RPMI8226 (cell line): Measurements from ENCODE around the gene WNT16.
"Not testable (repeated sequence)": the region's sequence is repeated elsewhere in the genome, so short reads cannot be mapped to it uniquely, and the experiment has no call there.

ENCODE experiments used
- DNase-seq: peaks from one replicate; pipeline ENCODE4 v3.0.0-alpha.2; 2015

Gene WNT16

DNA sequence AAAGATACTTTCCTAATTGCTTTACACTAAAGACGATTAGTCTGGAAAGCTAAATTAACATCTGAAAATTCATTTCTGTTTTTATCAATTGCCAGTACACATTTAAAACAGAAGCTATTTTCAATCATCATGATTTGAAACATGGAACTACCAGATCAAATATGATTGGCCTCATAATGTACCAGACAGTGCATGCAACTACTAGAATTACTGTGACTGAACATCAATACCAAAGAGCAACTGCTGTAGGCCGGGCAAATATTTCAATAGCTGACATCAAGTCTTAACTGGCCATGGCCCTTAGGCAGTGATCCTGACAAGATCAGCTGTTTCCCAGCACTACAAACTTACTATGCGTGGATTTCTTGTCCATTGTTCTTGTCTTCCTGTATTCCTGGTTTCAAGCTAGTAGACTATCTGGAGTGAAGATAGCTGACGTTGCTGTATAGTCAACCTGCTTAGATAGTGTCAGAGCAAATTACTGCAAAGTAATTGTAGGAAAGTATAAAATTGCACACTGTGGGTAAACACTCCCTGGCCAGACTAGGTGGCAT is 21.7 kb upstream of the WNT16 start:
- no peak for DNase-seq

DNA sequence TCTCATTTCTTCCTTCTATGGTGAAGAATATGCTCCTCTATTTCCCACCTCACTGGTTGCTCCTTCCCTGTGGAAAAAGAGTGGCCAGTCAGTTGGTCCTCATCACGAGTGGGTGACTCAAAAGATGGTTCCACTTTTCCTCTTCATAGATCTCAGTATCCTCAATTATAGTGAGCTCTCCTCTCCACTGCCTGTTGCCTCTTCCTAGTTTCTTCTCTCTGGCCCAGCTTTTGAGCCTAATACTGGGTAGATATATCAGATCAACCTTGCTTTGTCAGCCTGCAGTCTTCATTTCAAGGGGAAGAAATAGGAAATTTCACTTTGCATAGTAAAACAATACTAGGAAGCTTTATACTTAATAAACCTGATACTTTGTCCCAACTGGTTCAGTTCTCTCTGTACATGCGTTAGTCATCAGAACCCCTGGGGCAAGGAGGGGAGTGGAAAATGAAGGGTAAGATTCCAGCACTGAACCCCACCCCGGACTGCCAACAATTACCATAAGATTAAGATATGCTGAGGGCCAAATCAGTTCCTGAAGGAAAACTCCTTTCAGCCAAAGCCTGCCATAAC is 15.5 kb upstream of the WNT16 start:
- no peak for DNase-seq

DNA sequence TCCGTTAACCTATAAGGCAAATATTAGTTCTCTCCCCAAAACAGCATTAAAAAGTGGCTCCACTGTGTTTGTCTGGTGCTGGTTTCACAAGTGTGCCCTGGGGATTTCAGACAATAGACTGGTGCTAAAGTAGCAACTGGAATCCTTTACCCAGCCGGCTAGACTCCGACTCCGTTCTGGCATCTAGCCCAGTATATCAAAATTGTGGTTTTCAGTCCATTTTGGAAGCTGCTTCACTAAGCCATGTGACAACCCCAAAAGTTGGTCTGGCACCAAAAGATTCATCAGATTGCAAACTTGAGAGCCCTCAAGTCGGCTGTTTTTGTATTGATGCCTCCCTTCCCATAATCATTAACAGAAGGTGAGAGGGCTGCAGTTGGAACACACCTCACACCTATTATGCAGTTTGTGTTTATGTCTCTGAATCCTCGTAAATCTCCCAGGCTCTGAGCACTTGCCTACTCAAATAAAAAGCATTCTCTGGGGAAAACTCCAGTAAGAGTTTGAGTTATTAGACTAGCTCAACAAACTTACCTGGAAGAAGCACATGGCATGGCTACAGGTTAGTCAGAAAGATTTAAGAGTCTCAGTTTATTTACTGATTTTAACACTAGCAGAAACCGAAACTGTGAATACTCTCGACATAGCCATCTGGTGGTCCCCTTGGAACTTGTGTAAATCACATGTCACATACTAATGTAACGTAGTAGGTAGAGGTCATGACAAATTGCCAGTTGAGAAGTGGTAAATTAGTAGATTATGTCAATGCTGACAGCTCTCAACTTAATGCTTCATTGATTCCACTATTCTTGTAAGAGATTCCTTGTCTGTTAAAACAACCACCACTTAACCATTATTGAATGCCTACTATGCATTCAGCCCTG is 14.8 kb upstream of the WNT16 start:
- peak; percentile 96 for DNase-seq

DNA sequence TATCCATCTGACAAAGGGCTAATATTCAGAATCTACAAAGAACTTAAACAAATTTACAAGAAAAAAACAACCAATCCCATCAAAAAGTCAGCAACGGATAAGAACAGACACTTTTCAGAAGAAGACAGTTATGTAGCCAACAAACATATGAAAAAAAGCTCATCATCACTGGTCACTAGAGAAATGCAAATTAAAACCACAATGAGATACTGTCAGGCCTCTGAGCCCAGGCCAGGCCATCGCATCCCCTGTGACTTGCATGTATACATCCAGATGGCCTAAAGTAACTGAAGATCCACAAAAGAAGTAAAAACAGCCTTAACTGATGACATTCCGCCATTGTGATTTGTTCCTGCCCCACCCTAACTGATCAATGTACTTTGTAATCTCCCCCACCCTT is 13.6 kb upstream of the WNT16 start:
- DNase-seq: not testable (repeated sequence)

DNA sequence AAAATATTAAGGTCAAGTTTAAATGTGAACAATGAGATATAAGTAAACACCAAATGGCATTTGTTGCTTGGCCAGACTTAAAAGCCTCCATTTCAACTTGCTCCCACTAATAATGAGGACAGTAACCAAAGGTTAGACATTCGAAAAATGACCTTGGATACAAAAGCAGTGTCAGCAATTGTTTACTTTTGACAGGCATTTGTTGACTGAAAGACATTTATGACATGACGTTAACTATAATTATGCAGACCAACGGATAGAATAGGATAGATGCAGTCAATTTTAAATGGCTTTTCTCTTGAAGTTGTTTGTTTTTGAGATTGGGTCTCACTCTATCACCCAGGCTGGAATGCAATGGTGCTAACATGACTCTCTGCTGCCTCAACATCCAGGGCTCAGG is 6.3 kb upstream of the WNT16 start:
- no peak for DNase-seq

DNA sequence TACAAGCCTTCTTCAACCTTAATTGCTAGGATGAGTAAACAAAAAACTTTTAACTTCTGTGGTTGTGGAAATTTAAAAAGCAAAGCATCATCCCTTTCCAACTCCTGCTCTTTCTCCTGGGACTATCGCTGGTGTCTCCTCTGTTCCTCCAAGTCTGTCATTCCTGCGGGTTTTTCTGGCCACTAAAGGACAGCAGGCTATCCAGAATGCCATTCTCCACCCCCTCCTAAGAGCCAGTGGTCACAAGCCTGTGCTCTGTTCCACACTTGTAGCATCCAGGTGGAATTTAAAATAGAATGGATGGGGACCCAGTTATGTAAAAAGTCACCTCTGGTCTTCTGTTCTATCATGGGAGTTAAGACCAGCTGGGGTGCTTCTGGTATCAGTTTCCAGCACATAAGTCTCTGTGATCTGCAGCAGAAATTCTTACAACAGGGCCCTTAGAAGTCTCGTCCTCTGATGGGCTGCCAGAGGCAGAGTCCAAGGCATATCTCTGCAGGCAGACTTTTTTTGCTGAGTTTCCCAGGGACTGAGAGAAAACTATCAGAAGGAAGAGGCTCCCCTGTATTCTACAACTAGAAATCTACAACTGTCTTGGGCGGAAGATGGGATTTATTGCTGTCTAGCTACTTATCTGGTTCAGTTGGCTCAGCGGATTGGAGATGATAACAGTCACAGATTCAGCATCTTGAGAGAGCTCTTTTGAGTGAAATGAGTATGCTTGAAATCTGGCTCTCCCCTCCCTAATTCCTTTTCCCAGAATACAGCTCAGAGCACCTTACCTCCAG is 5.1 kb upstream of the WNT16 start:
- no peak for DNase-seq

DNA sequence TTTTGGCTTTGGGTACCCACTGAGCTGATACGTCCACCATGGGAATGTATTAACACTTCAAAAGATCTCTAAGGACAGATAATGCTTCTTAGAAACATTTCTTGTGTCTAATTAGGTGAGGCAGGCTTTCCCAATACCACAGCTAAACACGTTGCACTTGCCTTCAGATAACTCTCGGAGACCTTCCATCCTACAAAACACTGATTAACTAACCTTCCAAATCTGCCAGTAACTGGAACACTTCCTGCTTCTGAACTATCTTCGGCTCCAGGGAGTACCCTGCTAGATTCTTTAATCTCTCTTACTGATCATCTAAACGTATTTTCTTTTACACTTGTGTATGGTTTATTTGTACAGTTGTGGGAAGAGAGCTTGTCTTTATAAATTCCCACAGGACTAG is 1.1 kb upstream of the WNT16 start:
- DNase-seq: no peak

DNA sequence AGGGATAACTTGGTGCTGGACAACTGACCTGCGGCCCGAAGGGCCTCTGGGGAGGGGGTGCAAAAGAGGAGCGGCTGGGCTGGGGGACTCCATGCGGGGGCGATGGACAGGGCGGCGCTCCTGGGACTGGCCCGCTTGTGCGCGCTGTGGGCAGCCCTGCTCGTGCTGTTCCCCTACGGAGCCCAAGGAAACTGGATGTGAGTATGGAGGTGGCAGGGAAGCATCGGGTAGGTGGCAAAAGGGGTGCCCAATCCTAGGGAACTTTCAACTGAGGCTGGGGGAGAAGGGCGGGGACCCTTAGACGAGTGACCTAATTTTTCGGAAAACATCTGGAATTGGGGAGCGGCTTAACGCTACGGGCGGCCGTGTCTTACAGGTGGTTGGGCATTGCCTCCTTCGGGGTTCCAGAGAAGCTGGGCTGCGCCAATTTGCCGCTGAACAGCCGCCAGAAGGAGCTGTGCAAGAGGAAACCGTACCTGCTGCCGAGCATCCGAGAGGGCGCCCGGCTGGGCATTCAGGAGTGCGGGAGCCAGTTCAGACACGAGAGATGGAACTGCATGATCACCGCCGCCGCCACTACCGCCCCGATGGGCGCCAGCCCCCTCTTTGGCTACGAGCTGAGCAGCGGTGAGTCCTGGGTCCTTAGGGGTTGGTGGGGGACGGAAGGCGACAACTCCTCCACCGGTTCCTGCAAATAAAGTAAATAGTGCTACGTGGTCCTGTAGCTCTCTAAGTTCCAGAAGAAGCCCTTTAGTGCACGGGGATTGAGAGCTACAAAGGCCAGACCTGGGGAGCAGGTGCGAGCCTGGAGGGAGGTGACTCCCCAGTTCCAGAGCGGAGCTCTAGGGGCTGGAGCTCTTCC is 622 bp downstream of the WNT16 start:
- DNase-seq: peak; percentile 87

DNA sequence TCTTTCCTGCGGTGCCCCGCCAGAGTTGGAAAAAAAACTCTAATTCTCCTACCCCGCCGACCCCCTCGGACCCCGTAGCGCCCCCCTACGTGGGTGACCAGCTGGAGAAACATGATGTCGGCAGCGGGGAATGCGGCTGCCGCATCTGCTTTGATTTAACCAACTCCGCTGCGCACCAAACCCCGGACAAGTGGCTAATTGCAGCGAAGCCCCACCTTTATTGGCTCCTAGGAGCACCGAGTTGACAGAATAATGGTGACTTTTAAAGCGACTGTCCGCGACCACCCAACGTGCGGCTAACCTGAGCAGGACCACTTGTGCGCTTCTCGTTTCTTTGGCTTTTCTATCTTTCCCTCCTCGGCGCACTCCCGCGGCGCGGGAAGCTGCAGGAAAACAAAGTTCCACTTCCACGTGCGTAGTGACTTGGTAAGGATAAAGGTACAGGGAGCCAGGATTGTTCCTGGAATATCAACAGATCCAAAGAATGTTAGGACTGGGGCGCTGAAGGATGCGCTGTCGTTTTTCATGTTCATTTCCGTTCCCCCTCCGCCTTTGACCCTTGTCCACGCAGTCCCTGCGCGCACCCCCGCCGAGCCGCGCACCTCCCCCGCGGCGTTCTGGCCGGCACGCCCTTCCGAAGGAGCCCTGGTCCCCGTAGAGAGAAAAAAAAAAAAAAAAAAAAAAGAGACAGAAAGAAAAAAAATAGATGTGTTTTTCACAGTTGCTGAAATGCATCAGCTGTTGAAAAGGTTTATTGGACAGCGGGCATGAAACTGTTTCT is 1.4 kb downstream of the WNT16 start:
- peak; percentile 47 for DNase-seq

DNA sequence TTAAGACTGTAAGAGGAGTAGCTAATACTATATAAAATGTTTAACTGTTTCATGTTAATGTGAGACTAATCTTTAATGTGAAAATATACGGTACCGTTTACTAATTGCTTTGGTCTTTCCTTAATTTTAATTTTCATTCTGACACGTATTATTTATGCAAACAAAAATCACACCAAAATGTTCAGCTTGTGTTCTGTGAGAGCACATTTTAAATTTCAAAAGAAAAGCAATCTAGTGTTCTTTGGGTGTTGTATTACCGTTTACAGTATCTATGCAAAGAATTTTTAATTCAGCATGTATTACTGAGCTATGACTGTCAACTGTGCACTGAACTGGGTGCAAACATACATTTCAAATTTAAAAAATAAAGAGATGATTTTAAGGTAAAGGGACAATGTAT is 2.2 kb downstream of the WNT16 start:
- DNase-seq: no peak

DNA sequence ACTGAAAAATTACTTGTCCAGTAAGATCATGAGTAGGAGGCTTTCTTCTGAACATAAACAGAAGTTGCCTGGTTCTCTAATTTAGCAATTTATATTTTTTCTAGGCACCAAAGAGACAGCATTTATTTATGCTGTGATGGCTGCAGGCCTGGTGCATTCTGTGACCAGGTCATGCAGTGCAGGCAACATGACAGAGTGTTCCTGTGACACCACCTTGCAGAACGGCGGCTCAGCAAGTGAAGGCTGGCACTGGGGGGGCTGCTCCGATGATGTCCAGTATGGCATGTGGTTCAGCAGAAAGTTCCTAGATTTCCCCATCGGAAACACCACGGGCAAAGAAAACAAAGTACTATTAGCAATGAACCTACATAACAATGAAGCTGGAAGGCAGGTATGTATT is 2.8 kb downstream of the WNT16 start:
- no peak for DNase-seq

DNA sequence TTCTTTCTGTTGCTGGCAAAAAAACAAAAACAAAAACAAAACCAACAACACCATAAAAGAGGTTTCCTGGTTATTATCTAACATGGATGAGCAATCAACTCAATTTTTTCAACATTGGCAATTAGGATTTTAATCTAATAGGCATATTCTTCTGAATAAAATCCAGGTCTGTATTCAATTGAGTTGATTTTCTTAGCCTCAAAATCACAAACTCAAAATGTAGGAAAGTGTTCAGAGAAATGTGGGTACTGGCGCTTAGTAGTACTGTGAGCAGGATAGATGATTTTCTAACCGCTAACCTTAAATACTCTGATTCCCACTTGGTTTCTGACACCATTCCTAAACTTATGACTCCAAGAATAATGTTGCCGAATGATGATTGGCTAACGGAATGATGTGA is 5.6 kb downstream of the WNT16 start:
- no peak for DNase-seq

DNA sequence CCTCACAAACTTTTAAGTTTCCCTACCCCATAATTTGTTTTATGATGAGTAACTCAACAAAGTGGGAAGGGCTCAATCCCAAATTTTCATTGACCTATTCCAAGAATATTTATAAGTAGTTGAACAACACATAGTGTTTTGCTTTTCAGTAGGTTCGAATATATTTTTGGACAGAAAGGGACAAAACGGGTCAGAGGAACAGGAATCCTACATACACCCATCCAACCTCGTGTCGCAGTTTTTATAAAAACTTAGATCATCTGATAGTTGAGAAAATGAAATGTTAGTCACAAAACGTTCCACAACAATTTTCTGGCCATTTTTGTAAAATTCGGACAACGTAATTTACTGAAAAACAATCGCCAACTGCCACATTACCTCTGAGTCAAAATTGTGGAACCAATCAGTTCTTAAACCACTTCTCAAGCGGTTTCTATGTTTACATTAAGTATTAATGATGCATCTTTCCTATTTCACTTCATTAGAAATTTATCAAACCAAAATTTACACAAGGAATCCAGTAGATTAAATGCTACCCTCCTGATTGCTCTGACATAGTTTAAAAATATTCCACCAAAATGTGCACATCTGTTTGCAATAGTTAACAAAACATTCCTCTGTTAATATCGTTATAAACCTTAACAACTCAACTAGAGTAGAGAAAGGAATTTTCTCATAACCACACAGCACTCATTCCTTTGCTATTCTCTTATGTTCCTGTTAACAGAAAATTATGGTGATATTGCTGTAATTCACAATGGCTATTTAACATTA is 6.3 kb downstream of the WNT16 start:
- DNase-seq: no peak

DNA sequence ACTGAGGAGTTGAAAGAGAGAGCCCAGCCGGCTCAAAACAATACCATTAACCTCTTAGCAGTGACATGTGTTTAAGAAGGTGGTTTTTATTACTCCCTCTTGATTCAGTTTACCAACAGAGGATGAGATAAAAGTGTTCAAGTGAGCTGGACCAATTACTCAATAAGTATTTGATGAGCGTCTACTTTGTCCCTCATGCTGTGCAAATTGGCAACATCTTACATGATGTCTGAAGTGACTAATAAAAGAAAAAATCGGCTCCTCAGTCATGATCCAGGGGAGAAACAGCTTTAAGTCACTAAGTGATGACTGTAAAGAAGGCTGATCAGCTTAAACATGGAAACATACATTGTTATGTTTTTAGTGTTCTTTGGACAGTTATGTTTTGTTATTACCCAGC is 7.8 kb downstream of the WNT16 start:
- no peak for DNase-seq

DNA sequence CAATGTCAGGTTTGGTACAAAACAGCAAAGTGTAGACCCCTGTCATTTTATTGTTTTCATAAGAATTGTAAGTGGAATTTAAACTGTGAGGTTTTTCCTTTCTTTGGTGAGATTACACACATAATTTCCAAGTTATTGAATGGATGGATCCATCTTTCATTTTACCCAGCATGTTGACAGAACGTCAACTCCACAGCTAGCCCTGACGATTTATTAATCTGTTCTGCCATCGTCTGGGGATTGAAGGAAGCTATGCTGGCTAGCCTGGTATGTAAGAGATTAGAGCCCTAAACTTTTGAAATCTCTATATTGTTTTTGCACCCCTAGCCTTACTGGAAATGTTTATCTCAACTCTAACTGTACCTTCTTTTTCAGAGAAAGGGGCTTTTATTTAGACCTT is 8.6 kb downstream of the WNT16 start:
- peak; percentile 49 for DNase-seq

DNA sequence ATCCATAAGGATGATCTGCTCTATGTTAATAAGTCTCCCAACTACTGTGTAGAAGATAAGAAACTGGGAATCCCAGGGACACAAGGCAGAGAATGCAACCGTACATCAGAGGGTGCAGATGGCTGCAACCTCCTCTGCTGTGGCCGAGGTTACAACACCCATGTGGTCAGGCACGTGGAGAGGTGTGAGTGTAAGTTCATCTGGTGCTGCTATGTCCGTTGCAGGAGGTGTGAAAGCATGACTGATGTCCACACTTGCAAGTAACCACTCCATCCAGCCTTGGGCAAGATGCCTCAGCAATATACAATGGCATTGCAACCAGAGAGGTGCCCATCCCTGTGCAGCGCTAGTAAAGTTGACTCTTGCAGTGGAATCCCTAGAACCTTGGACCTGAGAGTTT is 10.3 kb downstream of the WNT16 start:
- no peak for DNase-seq

DNA sequence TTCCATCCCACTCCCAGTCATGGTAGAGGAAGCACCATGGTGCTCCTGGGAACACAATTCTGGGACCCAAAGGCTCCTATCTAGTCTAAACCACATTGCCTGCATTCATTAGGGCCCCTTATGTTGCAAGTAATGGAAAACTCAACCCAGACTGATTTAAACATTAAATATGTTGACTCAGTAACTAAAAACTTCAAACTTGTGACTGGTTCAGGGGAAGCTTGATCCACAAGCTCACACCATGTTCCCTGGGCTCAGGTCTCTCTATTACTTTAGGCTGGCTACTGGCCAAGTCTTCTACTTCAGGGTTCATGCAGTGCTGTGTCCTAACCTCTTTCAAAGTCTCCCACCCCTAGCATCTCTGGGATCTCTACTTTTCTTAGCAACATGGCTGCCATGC is 13.1 kb downstream of the WNT16 start:
- no peak for DNase-seq

DNA sequence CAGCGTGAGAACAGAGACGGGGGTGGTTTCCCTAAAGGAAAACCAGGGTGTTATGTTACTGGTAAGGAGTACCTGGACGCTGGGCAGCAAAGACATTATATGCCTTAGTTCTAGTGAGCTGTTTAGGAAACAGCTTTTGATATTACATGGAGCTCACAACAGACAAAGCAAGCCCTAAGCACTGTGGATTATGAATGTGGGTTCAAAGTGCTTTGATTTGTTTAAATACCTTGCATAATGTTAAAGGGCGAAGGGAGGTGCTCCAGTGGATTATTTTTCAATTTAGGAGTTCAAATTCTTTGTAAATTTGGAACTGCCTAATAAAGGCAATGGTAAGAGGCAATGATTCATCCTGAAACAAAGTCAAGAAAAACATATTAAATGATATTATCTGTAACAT is 13.8 kb downstream of the WNT16 start:
- DNase-seq: no peak

DNA sequence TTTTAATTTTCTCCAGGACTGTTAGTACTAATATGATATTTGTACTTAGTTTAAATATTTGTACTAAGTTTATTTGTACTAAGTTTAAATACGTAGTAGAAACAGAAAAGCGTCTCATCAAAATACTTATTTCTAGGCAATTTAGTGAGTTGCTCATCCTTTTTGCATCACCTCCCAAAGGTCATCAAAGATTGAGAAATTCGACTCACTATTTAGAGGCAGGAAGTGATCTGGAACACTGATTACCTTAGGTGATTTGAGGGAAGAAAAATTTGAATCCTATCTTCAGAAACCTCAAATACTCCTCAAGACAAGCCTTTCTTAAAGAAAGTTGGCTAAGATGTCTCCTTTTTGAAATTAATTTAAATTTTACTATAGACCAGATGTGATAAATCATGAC is 14.5 kb downstream of the WNT16 start:
- DNase-seq: no peak

DNA sequence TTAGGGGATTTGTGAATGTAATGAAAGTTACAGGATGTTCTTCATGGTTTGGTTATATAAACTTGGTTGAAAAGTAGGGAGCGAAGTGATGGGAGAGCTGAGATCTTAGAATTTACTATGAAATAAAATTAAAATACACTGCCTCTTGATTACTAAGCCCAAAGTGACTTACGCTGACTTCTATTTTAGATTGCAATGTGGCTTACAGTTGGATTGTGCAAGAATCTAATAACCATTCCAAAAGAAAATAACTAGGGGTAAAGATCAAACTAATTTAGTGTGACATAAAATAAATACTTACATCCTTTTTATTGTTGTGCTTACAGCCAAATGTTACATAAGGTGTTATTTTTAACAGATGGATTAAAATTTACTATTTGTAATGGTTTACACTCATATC is 15.3 kb downstream of the WNT16 start:
- no peak for DNase-seq

DNA sequence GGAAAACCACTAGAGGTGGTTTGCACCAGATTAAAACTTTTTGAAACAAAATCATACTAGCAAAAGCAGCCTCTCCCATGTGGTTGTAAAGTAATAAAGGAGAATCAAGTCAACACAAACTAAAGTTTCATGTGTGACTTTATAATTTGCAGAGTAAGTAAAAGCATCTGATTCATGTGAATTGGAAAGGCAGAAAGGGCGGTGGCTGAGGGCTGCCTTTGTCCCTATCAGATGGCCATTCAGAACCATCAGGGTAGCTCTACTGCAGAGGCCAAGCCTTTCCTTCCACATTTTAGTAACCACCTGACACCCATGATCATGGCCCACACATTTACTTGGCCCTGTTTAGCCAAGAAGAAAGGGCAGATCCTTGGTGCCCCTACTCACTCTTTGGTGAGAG is 15.7 kb downstream of the WNT16 start:
- no peak for DNase-seq
